22Rv1 (cell line): ENCODE measurements around the gene DPEP2.

Experiments used
- H3K27ac ChIP-seq: fragments of 450-650 bp; 2 replicates; pipeline ENCODE4 v1.5.1; 2017
- CTCF ChIP-seq: fragments of 450-650 bp; IDR thresholded peaks from 2 replicates; pipeline ENCODE4 v1.5.1; 2017; ENCODE audit warnings: mild to moderate bottlenecking
- ZFX ChIP-seq: fragments of 450-650 bp; IDR thresholded peaks from 2 replicates; pipeline ENCODE4 v1.6.1; 2017; ENCODE audit warnings: antibody characterized with exemption, borderline replicate concordance

The DPEP2 gene

GRCh38 chr16:67943619-67944504, 55.4 kb downstream of the DPEP2 start, which contains the start of gene LCAT:
TSS of gene LCAT (minus strand) at chr16:67944120. CDS start at chr16:67944101, 19 bp downstream.
- no peak within 1 kb of the TSS for H3K27ac ChIP-seq
- TF ChIP-seq CTCF: no peak
- no peak for TF ChIP-seq ZFX

DNA sequence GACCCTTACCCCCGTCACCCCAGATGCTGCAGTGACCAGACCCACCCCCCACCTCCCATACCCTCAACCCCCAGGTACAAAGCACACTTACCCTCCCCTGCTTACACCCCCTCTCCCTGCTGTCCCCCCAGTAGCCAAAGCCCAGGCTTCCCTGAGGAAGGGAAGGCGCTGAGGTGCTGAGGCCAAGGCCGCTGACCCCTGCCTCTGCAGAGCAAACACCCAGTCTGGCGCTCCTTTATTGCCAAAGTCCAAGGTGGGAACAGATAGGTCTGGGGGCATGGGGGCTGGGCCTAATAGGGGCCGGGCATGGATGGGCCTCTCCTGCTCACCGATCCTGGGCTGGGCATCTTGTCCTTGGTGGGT, 56.0 kb downstream of the DPEP2 start:
- TF ChIP-seq ZFX (no peak), CTCF (no peak)
- no peak overlapping the region for H3K27ac ChIP-seq

- TF ChIP-seq ZFX (no peak), CTCF (no peak)
- no peak overlapping the region for H3K27ac ChIP-seq
Observed at GRCh38 chr16:67942510-67943255, 56.6 kb downstream of the DPEP2 start.

DNA sequence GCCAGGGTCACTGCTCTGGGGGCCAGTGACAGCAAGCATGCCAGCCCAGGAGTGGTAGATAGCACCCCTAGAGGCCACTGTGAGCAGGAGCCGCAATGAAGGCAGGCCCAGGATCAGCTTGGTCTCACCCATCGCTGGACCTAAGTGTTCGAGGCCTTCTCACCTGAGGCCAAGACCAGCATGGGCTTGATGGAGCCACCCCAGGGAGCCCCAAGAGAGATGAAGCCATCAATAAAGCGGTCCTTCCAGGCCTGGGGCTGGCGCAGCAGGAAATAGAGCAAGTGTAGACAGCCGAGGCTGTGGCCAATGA, 57.1 kb downstream of the DPEP2 start:
- TF ChIP-seq ZFX (no peak), CTCF (peak; percentile 85)
- H3K27ac ChIP-seq: peak overlapping the region; percentile 31; the same call in 1 of the 2 replicates

- TF ChIP-seq ZFX: no peak
- no peak for TF ChIP-seq CTCF
- H3K27ac ChIP-seq: peak overlapping the region; percentile 31
Observed at GRCh38 chr16:67941469-67942199, 57.6 kb downstream of the DPEP2 start.

DNA sequence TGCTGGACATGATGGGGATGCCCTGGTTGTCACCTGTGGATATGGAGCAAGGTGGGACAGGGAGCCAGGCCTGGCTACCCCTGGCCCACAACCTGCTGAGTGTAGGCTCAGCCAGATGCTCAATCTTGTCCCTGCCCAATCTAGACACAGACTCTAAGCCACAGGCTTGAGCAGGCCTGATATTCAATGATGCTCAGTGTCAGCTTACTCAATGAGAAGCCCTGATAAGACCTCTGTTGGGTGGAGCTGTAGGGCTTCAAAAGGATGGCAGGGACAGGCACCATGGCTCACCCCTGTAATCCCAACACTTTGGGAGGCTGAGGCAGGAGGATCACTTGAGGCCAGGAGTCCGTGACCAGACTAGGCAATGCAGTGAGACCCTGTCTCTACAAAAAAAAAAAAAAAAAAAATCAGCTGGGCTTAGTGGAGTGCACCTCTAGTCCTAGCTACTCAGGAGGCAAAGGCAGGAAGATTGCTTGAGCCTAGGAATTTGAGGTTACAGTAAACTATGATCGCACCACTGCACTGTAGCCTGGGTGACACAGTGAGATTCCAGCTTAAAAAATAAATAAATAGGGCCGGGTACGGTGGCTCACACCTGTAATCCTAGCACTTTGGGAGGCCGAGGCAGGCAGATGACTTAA, 58.7 kb downstream of the DPEP2 start:
- TF ChIP-seq CTCF (no peak), ZFX (no peak)
- peak overlapping the region; percentile 31; the same call in 1 of the 2 replicates for H3K27ac ChIP-seq
